ENCODE data around the gene HK1. TPM values are rescaled to one million over a fixed set of nuclear protein-coding genes. Genes with fewer than 3 reads are reported as not detected.
A peak's percentile ranks its signal among the peaks of the same experiment; 100 is the strongest.

The HK1 gene
- total and polyA plus RNA-seq, 12 donors: 18.4 to 79.3 (median 45.1) TPM

DNA sequence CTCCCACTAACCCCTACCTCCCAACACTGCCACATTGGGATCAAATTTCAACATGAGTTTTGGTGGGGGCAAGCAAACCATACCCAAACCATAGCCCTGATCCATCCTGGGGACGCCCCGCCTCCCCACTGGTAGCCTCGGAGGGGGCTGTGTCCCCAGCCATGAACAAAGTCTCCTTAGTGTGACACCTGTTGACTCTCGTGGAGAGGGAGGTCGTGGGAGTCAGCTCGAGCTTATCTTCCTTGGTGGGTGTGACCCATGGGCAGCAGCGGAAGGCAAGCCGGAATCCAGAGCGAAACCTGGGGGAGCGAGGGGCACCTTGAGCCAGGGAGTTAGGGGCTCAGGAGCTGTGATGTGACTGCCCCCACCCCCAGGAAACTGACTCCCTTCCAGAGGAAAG, 126.5 kb downstream of the HK1 start:
- Histone ChIP-seq H3K36me3 (replicated peaks in 1 of 2) (peaks cover 0 to 21% of the 10 kb centered on the region in 2 donors), H3K27ac (no peak overlapping the region), H3K9me3 (replicated peaks in 1 of 3) (no peaks in the 10 kb centered on the region), H3K4me1 (replicated peaks in 1 of 2) (peaks cover 8 to 16% of the 10 kb centered on the region in 2 donors), H3K4me3 (no peak overlapping the region), H3K27me3 (no peaks in the 10 kb centered on the region)
- TF ChIP-seq POLR2A (IDR thresholded peaks at IDR 0.05): no peak
- TF ChIP-seq, protein P1, sequence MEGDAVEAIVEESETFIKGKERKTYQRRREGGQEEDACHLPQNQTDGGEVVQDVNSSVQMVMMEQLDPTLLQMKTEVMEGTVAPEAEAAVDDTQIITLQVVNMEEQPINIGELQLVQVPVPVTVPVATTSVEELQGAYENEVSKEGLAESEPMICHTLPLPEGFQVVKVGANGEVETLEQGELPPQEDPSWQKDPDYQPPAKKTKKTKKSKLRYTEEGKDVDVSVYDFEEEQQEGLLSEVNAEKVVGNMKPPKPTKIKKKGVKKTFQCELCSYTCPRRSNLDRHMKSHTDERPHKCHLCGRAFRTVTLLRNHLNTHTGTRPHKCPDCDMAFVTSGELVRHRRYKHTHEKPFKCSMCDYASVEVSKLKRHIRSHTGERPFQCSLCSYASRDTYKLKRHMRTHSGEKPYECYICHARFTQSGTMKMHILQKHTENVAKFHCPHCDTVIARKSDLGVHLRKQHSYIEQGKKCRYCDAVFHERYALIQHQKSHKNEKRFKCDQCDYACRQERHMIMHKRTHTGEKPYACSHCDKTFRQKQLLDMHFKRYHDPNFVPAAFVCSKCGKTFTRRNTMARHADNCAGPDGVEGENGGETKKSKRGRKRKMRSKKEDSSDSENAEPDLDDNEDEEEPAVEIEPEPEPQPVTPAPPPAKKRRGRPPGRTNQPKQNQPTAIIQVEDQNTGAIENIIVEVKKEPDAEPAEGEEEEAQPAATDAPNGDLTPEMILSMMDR (IDR thresholded peaks at IDR 0.05): no peak
- intact Hi-C loops (cut with DNase I): no loop called here
- 90 to 97% (median 92%) methylated on average over 6 to 10 of the region's 10 CpGs for WGBS, 4 donors
- no peak for DNase-seq

DNA sequence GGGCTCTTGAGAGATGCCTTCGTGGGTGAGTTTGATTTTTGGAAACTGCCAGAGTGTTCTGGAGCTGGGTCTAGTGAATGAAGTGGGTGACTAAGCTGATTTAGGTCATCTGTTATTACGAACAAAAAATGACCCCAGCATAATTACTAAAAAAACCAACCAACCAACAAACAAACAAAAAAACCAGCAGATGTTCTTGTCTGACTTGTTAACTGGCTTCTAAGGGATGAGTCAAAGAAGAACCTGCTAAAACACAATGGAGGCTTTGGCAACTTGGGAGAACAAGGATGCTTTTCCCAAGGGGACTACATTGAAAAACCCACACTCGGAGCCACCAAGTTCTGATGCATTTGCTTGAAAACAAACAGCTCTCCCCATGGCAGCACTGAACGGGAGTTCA, 126.9 kb downstream of the HK1 start:
- intact Hi-C loops (cut with DNase I): no loop called here
- H3K27me3 ChIP-seq: no peaks in the 10 kb centered on the region
- H3K9me3 ChIP-seq (replicated peaks in 1 of 3): no peaks in the 10 kb centered on the region
- no peak for DNase-seq
- H3K27ac ChIP-seq: peak overlapping the region in 1 of 5 donors; percentile 30
- TF ChIP-seq, protein P1 (IDR thresholded peaks at IDR 0.05): no peak
- TF ChIP-seq POLR2A (IDR thresholded peaks at IDR 0.05): no peak
- WGBS, 4 donors: 64 to 85% (median 77%) methylated on average over 4 of the region's 4 CpGs
- H3K4me1 ChIP-seq (replicated peaks in 1 of 2): peaks cover 8 to 16% of the 10 kb centered on the region in 2 donors
- peaks cover 0 to 17% of the 10 kb centered on the region in 2 donors for H3K36me3 ChIP-seq (replicated peaks in 1 of 2)
- no peak overlapping the region for H3K4me3 ChIP-seq

DNA sequence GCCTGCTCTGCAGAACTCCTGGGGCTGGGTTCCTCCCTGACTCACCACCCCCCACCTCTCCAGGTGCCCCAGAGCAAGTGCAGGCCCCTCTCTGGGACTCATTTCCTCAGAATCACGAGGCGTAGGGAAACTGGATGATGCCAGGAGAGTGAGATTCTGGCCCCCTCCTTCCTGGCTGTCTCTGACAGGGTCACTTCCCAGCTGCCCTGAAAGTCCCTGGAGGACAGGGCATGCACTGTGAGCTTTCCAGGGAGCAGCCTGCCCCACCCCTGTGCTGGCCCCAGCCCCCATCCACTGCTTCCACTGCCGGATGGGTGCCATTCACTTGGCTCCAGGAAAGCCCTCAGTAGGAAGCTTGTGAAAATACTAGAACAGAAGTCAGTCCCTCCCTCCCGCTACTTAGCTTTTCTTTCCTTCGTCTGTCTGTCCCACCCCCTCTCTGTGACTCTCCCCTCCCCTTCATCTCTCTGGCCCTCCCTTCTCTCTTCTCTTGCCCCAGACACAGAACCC, 128.1 kb downstream of the HK1 start:
- peaks cover 0 to 6% of the 10 kb centered on the region in 2 donors for H3K36me3 ChIP-seq (replicated peaks in 1 of 2)
- H3K27ac ChIP-seq: peak overlapping the region in 3 of 5 donors; percentile 30 to 61 (median 43)
- 35 to 59% (median 44%) methylated on average over 3 to 5 of the region's 5 CpGs for WGBS, 4 donors
- H3K9me3 ChIP-seq (replicated peaks in 1 of 3): no peaks in the 10 kb centered on the region
- peaks cover 8 to 16% of the 10 kb centered on the region in 2 donors for H3K4me1 ChIP-seq (replicated peaks in 1 of 2)
- peak in 5 of 7 donors; percentile 22 to 70 (median 46) for DNase-seq
- intact Hi-C loops (cut with DNase I): no loop called here
- no peak for TF ChIP-seq POLR2A (IDR thresholded peaks at IDR 0.05)
- TF ChIP-seq, protein P1 (IDR thresholded peaks at IDR 0.05): no peak
- H3K27me3 ChIP-seq: no peaks in the 10 kb centered on the region
- no peak overlapping the region for H3K4me3 ChIP-seq

DNA sequence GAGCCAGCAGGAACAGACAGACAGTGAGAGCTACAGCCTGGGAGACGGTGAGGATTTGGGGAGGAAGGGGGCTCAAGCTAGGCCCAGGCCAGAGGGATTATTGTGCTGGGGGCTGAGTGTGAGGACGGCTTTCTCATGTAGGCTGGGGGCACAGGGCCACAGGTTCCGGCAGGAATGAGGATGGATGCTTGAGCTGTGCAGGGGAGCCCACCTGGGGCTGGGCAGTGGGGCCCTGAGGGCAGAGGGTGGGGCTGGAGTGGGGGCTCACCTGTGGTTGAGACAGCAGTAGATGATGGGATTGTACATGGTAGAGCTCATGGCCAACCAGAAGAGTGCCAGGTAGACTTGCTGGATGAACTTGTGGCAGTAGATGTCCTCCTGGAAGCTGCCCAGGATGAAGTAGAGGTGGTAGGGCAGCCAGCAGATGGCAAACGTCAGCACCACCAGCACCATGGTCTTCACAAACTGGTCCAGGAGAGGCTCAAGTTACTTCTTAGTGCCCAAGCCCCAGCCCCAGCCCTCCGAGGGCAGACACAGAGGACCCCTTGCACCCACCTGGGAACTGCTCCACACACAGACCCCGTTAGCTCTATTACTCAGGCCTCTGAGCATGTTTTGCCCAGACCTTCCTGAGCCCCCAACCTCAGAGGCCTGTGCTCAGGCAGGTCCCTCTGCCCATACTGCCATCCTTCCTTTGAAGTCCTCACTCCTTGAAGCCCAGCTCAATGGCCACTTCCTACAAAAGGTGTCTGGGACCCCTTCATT, 128.7 kb downstream of the HK1 start:
- H3K36me3 ChIP-seq (replicated peaks in 1 of 2): no peaks in the 10 kb centered on the region
- TF ChIP-seq, protein P1 (IDR thresholded peaks at IDR 0.05): no peak
- no peak for TF ChIP-seq POLR2A (IDR thresholded peaks at IDR 0.05)
- peaks cover 8 to 16% of the 10 kb centered on the region in 2 donors for H3K4me1 ChIP-seq (replicated peaks in 1 of 2)
- H3K9me3 ChIP-seq (replicated peaks in 1 of 3): no peaks in the 10 kb centered on the region
- no peak for DNase-seq
- intact Hi-C loops (cut with DNase I): no loop called here
- no peak overlapping the region for H3K4me3 ChIP-seq
- 77 to 88% (median 78%) methylated on average over 5 to 6 of the region's 6 CpGs for WGBS, 4 donors
- H3K27me3 ChIP-seq: no peaks in the 10 kb centered on the region
- H3K27ac ChIP-seq: peak overlapping the region in 3 of 5 donors; percentile 17 to 61 (median 43)

All from adrenal gland (tissue), 12 donors.